ENCODE measurements around the gene GPC4.

Gene GPC4

DNA sequence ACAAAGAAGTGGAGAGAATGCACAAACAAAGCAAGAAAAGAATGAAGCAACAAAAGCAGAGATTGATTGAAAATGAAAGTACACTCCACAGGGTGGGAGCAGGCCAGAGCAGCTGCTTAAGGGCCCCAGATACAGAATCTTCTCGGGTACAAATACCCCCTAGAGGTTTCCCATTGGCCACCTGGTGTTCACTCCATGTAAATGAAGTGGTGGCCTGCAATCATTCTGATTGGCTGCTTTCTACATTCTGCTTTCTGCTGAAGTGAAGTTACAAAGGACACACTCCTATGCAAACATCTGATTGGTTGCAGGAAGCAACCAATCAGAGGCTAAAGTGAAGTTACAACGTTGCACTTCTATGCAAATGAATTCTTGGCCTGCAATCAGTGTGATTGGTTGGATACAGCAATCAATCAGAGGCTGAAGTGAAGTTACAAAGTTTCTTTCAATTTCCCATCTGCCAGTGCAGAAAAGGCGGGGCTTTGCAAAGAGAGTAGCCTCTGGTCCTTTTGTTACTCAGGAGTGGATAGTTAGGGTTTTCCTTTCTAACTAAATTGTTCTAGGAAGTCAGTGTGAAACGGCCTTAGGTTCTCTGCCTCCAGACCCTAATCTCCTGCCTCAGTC is 19.0 kb upstream of the GPC4 start:
- Histone ChIP-seq H2BK12ac (ENCODE audit: low read length) (no peak overlapping the region), H2AFZ (ENCODE audit: low read length) (no peak overlapping the region), H2AK5ac (ENCODE audit: low read depth, low read length) (no peak overlapping the region), H3K36me3 (replicated peaks in 1 of 2; ENCODE audit: control insufficient read depth in 2 of 2, insufficient read depth in 2 of 2, low read length in 2 of 2) (no peaks in the 10 kb centered on the region), H3K4ac (ENCODE audit: low read length) (no peak overlapping the region), H3K9me3 (replicated peaks in 1 of 2; ENCODE audit: control insufficient read depth in 2 of 2, insufficient read depth in 1 of 2, low read depth in 1 of 2, low read length in 2 of 2) (peaks cover 0 to 3% of the 10 kb centered on the region in 2 donors), H3K14ac (ENCODE audit: low read length) (no peak overlapping the region), H2BK5ac (ENCODE audit: low read length) (no peak overlapping the region), H3K4me2 (ENCODE audit: insufficient read depth, low read length, poor library complexity, severe bottlenecking) (no peak overlapping the region), H3K79me1 (ENCODE audit: low read depth, low read length) (no peaks in the 10 kb centered on the region), H3K23ac (ENCODE audit: low read depth, low read length, poor library complexity) (no peak overlapping the region), H4K8ac (ENCODE audit: low read depth, low read length) (no peak overlapping the region), H3K9ac (ENCODE audit: low read depth, low read length, poor library complexity) (no peak overlapping the region), H2BK120ac (ENCODE audit: low read depth, low read length) (no peak overlapping the region), H3K27me3 (ENCODE audit: control insufficient read depth in 3 of 3, insufficient read depth in 3 of 3, low read depth in 1 of 3, low read length in 3 of 3) (no peaks in the 10 kb centered on the region), H2BK15ac (ENCODE audit: low read length) (no peak overlapping the region), H3K18ac (ENCODE audit: low read length) (no peak overlapping the region), H3K27ac (replicated peaks; ENCODE audit: low read length) (no peak overlapping the region), H4K91ac (ENCODE audit: low read depth, low read length, poor library complexity) (no peak overlapping the region), H3K4me3 (ENCODE audit: low read length in 2 of 2) (no peak overlapping the region), H3K4me1 (ENCODE audit: control insufficient read depth in 2 of 2, insufficient read depth in 1 of 2, low read depth in 1 of 2, low read length in 2 of 2) (peaks cover 8% of the 10 kb centered on the region in 2 donors)
- DNase-seq (ENCODE audit: low spot score) = no peak
- WGBS, 2 donors (ENCODE audit: extremely low coverage in 2 of 2, insufficient read length in 2 of 2, insufficient replicate concordance in 1 of 2) = no CpG with 5 or more reads among the region's 4 CpGs

DNA sequence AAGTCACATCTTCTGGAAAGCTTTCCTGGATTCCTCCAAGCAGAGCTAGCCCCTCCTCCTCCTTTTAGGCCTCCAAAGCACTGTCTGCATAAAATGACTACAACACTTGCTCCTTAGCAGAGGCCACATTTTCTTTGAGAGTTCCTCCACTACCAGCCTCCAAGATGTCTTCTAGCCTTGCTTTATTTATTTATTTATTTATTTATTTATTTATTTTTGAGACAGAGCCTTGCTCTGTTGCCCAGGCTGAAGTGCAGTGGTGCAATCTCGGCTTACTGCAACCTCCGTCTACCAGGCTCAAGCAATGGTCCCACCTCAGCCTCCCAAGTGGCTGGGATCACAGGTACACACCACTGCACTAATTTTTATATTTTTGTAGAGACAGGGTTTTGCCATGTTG is 4.6 kb upstream of the GPC4 start:
- no CpG with 5 or more reads among the region's 2 CpGs for WGBS, 2 donors (ENCODE audit: extremely low coverage in 2 of 2, insufficient read length in 2 of 2, insufficient replicate concordance in 1 of 2)
- no peak overlapping the region for H2BK120ac ChIP-seq (ENCODE audit: low read depth, low read length)
- H3K14ac ChIP-seq (ENCODE audit: low read length) = no peak overlapping the region

DNA sequence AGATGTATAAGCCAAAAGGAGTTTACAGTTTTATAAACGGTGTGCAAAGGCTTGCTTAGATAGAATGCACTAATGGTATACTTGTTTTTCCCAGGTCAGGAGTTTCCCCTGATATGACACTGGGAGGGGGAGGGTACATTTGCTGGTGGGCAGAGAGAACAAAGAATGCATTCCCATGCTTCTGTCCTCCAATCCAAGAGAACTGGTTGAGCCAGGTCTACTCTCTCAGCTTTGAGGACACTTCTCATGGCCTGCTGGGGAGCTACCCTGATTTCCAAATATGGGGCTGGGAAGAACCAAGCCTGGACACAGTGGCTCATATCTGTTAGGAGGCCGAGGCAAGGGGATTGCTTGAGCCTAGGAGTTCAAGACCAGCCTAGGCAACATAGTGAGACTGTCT is 3.3 kb upstream of the GPC4 start:
- H2BK15ac ChIP-seq (ENCODE audit: low read length) = no peak overlapping the region
- H3K4me3 ChIP-seq (ENCODE audit: low read length in 2 of 2) = no peak overlapping the region
- H3K18ac ChIP-seq (ENCODE audit: low read length) = no peak overlapping the region
- H2AK5ac ChIP-seq (ENCODE audit: low read depth, low read length) = no peak overlapping the region
- H3K4me2 ChIP-seq (ENCODE audit: insufficient read depth, low read length, poor library complexity, severe bottlenecking) = no peak overlapping the region
- no peak overlapping the region for H4K91ac ChIP-seq (ENCODE audit: low read depth, low read length, poor library complexity)
- no peak overlapping the region for H3K4ac ChIP-seq (ENCODE audit: low read length)
- no peaks in the 10 kb centered on the region for H3K79me1 ChIP-seq (ENCODE audit: low read depth, low read length)
- H3K27ac ChIP-seq (replicated peaks; ENCODE audit: low read length) = no peak overlapping the region
- H3K9ac ChIP-seq (ENCODE audit: low read depth, low read length, poor library complexity) = no peak overlapping the region
- H2BK120ac ChIP-seq (ENCODE audit: low read depth, low read length) = no peak overlapping the region
- no CpG with 5 or more reads among the region's 2 CpGs for WGBS, 2 donors (ENCODE audit: extremely low coverage in 2 of 2, insufficient read length in 2 of 2, insufficient replicate concordance in 1 of 2)
- DNase-seq (ENCODE audit: low spot score) = no peak
- H3K4me1 ChIP-seq (ENCODE audit: control insufficient read depth in 2 of 2, insufficient read depth in 1 of 2, low read depth in 1 of 2, low read length in 2 of 2) = no peaks in the 10 kb centered on the region
- no peaks in the 10 kb centered on the region for H3K36me3 ChIP-seq (replicated peaks in 1 of 2; ENCODE audit: control insufficient read depth in 2 of 2, insufficient read depth in 2 of 2, low read length in 2 of 2)
- H3K27me3 ChIP-seq (ENCODE audit: control insufficient read depth in 3 of 3, insufficient read depth in 3 of 3, low read depth in 1 of 3, low read length in 3 of 3) = no peaks in the 10 kb centered on the region
- H2BK12ac ChIP-seq (ENCODE audit: low read length) = no peak overlapping the region
- H2BK5ac ChIP-seq (ENCODE audit: low read length) = no peak overlapping the region
- no peaks in the 10 kb centered on the region for H3K9me3 ChIP-seq (replicated peaks in 1 of 2; ENCODE audit: control insufficient read depth in 2 of 2, insufficient read depth in 1 of 2, low read depth in 1 of 2, low read length in 2 of 2)
- no peak overlapping the region for H3K23ac ChIP-seq (ENCODE audit: low read depth, low read length, poor library complexity)
- no peak overlapping the region for H3K14ac ChIP-seq (ENCODE audit: low read length)
- H4K8ac ChIP-seq (ENCODE audit: low read depth, low read length) = no peak overlapping the region
- H2AFZ ChIP-seq (ENCODE audit: low read length) = no peak overlapping the region

More for the DNA sequence above, 4.6 kb upstream of the GPC4 start:
- H3K9ac ChIP-seq (ENCODE audit: low read depth, low read length, poor library complexity) = no peak overlapping the region
- no peak overlapping the region for H2BK12ac ChIP-seq (ENCODE audit: low read length)
- H2BK5ac ChIP-seq (ENCODE audit: low read length) = no peak overlapping the region
- no peak overlapping the region for H4K91ac ChIP-seq (ENCODE audit: low read depth, low read length, poor library complexity)
- H3K27ac ChIP-seq (replicated peaks; ENCODE audit: low read length) = no peak overlapping the region
- no peak overlapping the region for H3K4me2 ChIP-seq (ENCODE audit: insufficient read depth, low read length, poor library complexity, severe bottlenecking)
- no peak overlapping the region for H4K8ac ChIP-seq (ENCODE audit: low read depth, low read length)
- no peak overlapping the region for H3K4ac ChIP-seq (ENCODE audit: low read length)
- no peaks in the 10 kb centered on the region for H3K27me3 ChIP-seq (ENCODE audit: control insufficient read depth in 3 of 3, insufficient read depth in 3 of 3, low read depth in 1 of 3, low read length in 3 of 3)
- peaks cover 0 to 3% of the 10 kb centered on the region in 2 donors for H3K4me1 ChIP-seq (ENCODE audit: control insufficient read depth in 2 of 2, insufficient read depth in 1 of 2, low read depth in 1 of 2, low read length in 2 of 2)
- H3K36me3 ChIP-seq (replicated peaks in 1 of 2; ENCODE audit: control insufficient read depth in 2 of 2, insufficient read depth in 2 of 2, low read length in 2 of 2) = no peaks in the 10 kb centered on the region
- H3K4me3 ChIP-seq (ENCODE audit: low read length in 2 of 2) = no peak overlapping the region
- H3K18ac ChIP-seq (ENCODE audit: low read length) = no peak overlapping the region
- no peak overlapping the region for H2BK15ac ChIP-seq (ENCODE audit: low read length)
- DNase-seq (ENCODE audit: low spot score) = no peak
- H2AFZ ChIP-seq (ENCODE audit: low read length) = no peak overlapping the region
- H3K9me3 ChIP-seq (replicated peaks in 1 of 2; ENCODE audit: control insufficient read depth in 2 of 2, insufficient read depth in 1 of 2, low read depth in 1 of 2, low read length in 2 of 2) = no peaks in the 10 kb centered on the region
- no peak overlapping the region for H3K23ac ChIP-seq (ENCODE audit: low read depth, low read length, poor library complexity)
- H3K79me1 ChIP-seq (ENCODE audit: low read depth, low read length) = no peaks in the 10 kb centered on the region
- H2AK5ac ChIP-seq (ENCODE audit: low read depth, low read length) = no peak overlapping the region

DNA sequence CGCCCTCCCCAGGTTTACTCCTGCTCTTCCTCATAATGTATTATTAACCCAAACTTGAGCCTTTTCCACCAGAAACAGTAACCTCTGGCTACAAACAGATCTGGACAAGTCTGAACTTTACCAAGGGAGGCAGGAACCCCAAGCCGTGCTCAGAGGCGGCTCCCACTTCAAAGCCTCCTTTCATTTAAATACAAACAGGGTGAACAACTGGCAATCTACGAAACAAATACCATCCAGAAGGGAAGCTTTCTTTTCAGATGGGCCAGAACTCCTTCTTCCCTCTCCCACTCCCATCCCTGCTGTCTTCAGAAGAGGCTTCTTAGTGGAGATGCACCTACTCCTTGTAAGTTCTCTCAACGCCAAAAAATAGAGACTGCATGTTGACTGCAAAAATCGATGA is 2.1 kb upstream of the GPC4 start:
- Histone ChIP-seq H3K9ac (ENCODE audit: low read depth, low read length, poor library complexity) (no peak overlapping the region), H3K4me2 (ENCODE audit: insufficient read depth, low read length, poor library complexity, severe bottlenecking) (no peak overlapping the region), H3K18ac (ENCODE audit: low read length) (no peak overlapping the region), H3K27ac (replicated peaks; ENCODE audit: low read length) (no peak overlapping the region), H2BK5ac (ENCODE audit: low read length) (no peak overlapping the region), H3K27me3 (ENCODE audit: control insufficient read depth in 3 of 3, insufficient read depth in 3 of 3, low read depth in 1 of 3, low read length in 3 of 3) (no peaks in the 10 kb centered on the region), H3K9me3 (replicated peaks in 1 of 2; ENCODE audit: control insufficient read depth in 2 of 2, insufficient read depth in 1 of 2, low read depth in 1 of 2, low read length in 2 of 2) (no peaks in the 10 kb centered on the region), H4K8ac (ENCODE audit: low read depth, low read length) (no peak overlapping the region), H2BK120ac (ENCODE audit: low read depth, low read length) (no peak overlapping the region), H3K79me1 (ENCODE audit: low read depth, low read length) (no peaks in the 10 kb centered on the region), H3K4me3 (ENCODE audit: low read length in 2 of 2) (no peak overlapping the region), H2AK5ac (ENCODE audit: low read depth, low read length) (no peak overlapping the region), H3K4me1 (ENCODE audit: control insufficient read depth in 2 of 2, insufficient read depth in 1 of 2, low read depth in 1 of 2, low read length in 2 of 2) (peaks cover 0 to 5% of the 10 kb centered on the region in 2 donors), H2BK15ac (ENCODE audit: low read length) (no peak overlapping the region), H3K4ac (ENCODE audit: low read length) (no peak overlapping the region), H4K91ac (ENCODE audit: low read depth, low read length, poor library complexity) (no peak overlapping the region), H2BK12ac (ENCODE audit: low read length) (no peak overlapping the region), H3K14ac (ENCODE audit: low read length) (no peak overlapping the region), H2AFZ (ENCODE audit: low read length) (no peak overlapping the region), H3K36me3 (replicated peaks in 1 of 2; ENCODE audit: control insufficient read depth in 2 of 2, insufficient read depth in 2 of 2, low read length in 2 of 2) (no peaks in the 10 kb centered on the region), H3K23ac (ENCODE audit: low read depth, low read length, poor library complexity) (no peak overlapping the region)
- no peak for DNase-seq (ENCODE audit: low spot score)
- no CpG with 5 or more reads among the region's 6 CpGs for WGBS, 2 donors (ENCODE audit: extremely low coverage in 2 of 2, insufficient read length in 2 of 2, insufficient replicate concordance in 1 of 2)
